ENCODE results near the gene GLIS1. TPM values are rescaled to one million over a fixed set of nuclear protein-coding genes. Genes with fewer than 3 reads are reported as not detected.

GLIS1 gene
- total and polyA plus RNA-seq, 4 donors = 0.50 to 3.8 (median 1.4) TPM

DNA sequence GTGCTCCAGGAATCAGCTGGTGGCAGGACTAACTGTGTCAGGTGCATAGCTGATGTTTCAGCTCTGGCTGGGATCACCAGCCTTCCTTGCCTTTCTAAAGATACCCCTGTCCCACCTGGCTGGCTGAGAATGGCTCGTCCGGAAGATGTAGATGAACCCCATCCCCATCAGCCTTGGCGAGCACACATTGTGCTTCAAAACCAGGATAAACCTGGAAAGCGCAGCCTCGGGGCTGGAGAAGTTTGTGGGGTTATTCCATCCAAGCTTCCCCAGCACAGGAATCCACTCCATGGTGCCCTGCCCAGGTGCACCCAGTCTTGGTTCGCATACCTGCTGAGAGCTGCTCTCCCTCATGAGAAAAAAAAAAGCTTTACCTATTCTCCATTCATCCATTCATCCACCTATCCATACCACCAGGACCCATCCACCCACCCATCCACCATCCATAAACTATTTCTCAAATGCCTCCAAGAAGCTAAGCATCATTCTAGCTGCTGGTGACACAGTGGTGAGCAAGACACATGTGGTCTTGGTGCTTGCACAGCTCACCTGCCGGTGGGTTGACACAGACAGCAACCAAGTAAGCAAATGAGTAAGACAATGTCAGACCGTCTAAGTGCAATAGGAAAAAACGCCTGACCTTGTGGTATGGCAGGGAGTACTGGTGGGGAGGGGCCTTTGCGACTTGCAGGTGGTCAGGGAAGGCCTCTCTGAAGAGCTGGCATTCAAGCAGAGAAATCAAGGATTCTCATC lies 185.8 kb downstream of the GLIS1 start:
- DNase-seq (ENCODE audit: low read depth in 4 of 6, low spot score in 6 of 6) = no peak

DNA sequence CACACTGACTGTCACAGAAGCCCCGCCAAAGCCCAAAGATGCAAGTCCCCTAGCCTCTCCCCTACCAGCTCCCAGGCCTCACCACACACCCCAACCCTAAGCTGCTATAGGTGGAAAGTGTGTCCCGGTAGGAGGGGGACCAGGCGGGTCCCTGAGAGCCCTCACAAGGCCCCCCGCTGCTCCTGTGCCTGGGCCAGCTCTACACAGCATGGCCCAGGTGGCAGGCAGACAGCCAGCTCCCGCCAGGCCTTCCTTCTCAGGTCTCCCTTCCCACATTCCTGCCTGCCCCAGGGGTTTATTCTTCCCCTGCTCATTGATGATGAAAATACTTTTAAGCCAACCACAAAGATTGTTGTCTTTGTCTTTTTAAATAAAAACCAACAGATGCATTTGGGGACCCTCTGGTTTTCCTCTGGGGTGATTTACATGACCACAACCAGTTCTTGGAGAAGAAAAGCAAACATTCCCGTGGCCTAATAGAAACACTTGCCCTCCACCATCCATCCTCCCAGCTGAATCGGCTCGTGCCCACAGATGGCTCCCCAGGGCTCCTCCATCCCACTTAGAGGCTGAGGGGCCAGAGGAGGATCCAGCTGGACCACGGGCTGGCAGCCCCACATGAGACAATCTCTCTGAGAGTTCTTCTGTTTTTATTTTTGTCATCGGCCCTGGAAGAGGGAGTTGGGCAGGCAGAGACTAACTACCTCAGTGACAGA lies 186.7 kb downstream of the GLIS1 start:
- peaks cover 9% of the 10 kb centered on the region for H3K36me3 ChIP-seq (ENCODE audit: control insufficient read depth, insufficient read depth, low read length)
- no peaks in the 10 kb centered on the region for H3K4me1 ChIP-seq (ENCODE audit: control insufficient read depth, insufficient read depth, low read length)
- DNase-seq (ENCODE audit: low read depth in 4 of 6, low spot score in 6 of 6) = no peak
- WGBS (ENCODE audit: insufficient coverage) = 44% methylated on average over 4 of the region's 10 CpGs
- H3K9me3 ChIP-seq (ENCODE audit: control insufficient read depth, insufficient read depth, low read length) = no peaks in the 10 kb centered on the region
- no peak overlapping the region for H3K27ac ChIP-seq (ENCODE audit: low read depth, low read length)
- H3K27me3 ChIP-seq (ENCODE audit: control insufficient read depth, insufficient read depth, low read length) = no peaks in the 10 kb centered on the region
- H3K4me3 ChIP-seq (ENCODE audit: low read depth, low read length) = no peak overlapping the region

More for the DNA sequence above, 185.8 kb downstream of the GLIS1 start:
- H3K27me3 ChIP-seq (ENCODE audit: control insufficient read depth, insufficient read depth, low read length) = no peaks in the 10 kb centered on the region
- peaks cover 3% of the 10 kb centered on the region for H3K4me1 ChIP-seq (ENCODE audit: control insufficient read depth, insufficient read depth, low read length)
- H3K36me3 ChIP-seq (ENCODE audit: control insufficient read depth, insufficient read depth, low read length) = peaks cover 9% of the 10 kb centered on the region
- H3K4me3 ChIP-seq (ENCODE audit: low read depth, low read length) = no peak overlapping the region
- no peak overlapping the region for H3K27ac ChIP-seq (ENCODE audit: low read depth, low read length)
- no peaks in the 10 kb centered on the region for H3K9me3 ChIP-seq (ENCODE audit: control insufficient read depth, insufficient read depth, low read length)
- 87% methylated on average over 5 of the region's 10 CpGs for WGBS (ENCODE audit: insufficient coverage)

DNA sequence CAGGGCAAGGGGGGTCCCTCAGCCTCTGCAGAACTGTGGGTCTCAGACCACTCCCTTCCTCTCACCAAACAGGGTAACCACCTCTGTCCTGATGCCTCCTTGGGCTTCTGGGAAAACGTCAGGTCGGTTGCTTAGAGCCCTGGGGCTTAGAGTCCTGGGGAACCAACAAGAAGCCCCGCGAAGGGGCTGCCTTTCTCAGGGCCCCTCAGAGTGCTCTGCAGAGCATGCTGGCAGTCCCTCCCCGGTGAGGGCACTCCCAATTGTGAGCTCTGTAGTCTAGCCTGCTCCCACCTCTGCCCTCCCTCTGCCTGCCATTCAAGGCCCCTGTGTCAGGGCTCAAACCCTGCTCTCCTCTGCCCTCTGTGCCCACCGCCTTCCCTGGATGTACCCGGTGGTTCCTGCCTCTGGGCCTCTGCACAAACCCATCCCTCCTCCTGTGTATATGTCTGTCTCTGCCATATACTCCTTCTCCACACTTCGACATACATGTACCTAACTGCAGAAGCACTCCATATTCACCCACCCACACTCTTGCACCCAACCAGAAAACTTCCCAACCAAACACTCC lies 187.5 kb downstream of the GLIS1 start:
- no peaks in the 10 kb centered on the region for H3K27me3 ChIP-seq (ENCODE audit: control insufficient read depth, insufficient read depth, low read length)
- H3K4me3 ChIP-seq (ENCODE audit: low read depth, low read length) = no peak overlapping the region
- H3K27ac ChIP-seq (ENCODE audit: low read depth, low read length) = no peak overlapping the region
- DNase-seq (ENCODE audit: low read depth in 4 of 6, low spot score in 6 of 6) = no peak
- peaks cover 5% of the 10 kb centered on the region for H3K36me3 ChIP-seq (ENCODE audit: control insufficient read depth, insufficient read depth, low read length)
- WGBS (ENCODE audit: insufficient coverage) = 79% methylated on average over 8 of the region's 8 CpGs
- no peaks in the 10 kb centered on the region for H3K9me3 ChIP-seq (ENCODE audit: control insufficient read depth, insufficient read depth, low read length)
- H3K4me1 ChIP-seq (ENCODE audit: control insufficient read depth, insufficient read depth, low read length) = peaks cover under 1% of the 10 kb centered on the region

DNA sequence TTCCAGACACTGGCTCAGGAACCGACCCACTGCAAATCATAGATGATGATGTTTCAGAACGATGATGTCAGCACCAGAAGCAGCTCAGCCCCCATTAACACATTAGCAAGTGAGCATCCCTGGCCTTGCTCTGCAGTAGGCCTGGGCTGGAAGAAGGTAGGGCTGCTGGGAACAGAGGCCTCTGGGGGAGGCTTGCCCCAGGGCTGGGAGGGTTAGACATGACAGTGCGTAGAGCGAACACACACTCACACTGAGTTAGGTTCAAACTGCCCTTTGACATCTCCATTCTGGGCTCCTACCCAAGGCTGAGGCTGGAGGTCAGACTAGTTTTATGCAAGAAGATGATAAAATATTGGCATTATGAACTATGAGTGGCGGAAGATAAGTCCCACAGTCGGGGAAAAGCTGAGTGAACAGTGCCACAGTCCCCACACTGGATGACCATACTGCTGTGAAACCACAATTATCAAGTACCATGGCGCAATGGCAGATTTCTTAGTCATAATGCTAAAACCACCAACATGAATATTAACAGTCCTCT lies 188.7 kb downstream of the GLIS1 start:
- no peaks in the 10 kb centered on the region for H3K9me3 ChIP-seq (ENCODE audit: control insufficient read depth, insufficient read depth, low read length)
- H3K36me3 ChIP-seq (ENCODE audit: control insufficient read depth, insufficient read depth, low read length) = no peaks in the 10 kb centered on the region
- WGBS (ENCODE audit: insufficient coverage) = 100% methylated on average over 2 of the region's 7 CpGs
- H3K27me3 ChIP-seq (ENCODE audit: control insufficient read depth, insufficient read depth, low read length) = no peaks in the 10 kb centered on the region
- no peak overlapping the region for H3K4me3 ChIP-seq (ENCODE audit: low read depth, low read length)
- no peak for DNase-seq (ENCODE audit: low read depth in 4 of 6, low spot score in 6 of 6)
- H3K4me1 ChIP-seq (ENCODE audit: control insufficient read depth, insufficient read depth, low read length) = peaks cover 9% of the 10 kb centered on the region
- no peak overlapping the region for H3K27ac ChIP-seq (ENCODE audit: low read depth, low read length)

- no peak for DNase-seq (ENCODE audit: low read depth in 4 of 6, low spot score in 6 of 6)
- no peak overlapping the region for H3K27ac ChIP-seq (ENCODE audit: low read depth, low read length)
- WGBS (ENCODE audit: insufficient coverage) = 100% methylated on average over 2 of the region's 3 CpGs
Measured at GRCh38 chr1:53549781-53550180, 189.2 kb downstream of the GLIS1 start.

GRCh38 chr1:53549287-53549686 lies 189.7 kb downstream of the GLIS1 start:
- Histone ChIP-seq H3K27ac (ENCODE audit: low read depth, low read length) (no peak overlapping the region), H3K27me3 (ENCODE audit: control insufficient read depth, insufficient read depth, low read length) (no peaks in the 10 kb centered on the region), H3K4me1 (ENCODE audit: control insufficient read depth, insufficient read depth, low read length) (peaks cover 12% of the 10 kb centered on the region), H3K36me3 (ENCODE audit: control insufficient read depth, insufficient read depth, low read length) (no peaks in the 10 kb centered on the region), H3K4me3 (ENCODE audit: low read depth, low read length) (no peak overlapping the region), H3K9me3 (ENCODE audit: control insufficient read depth, insufficient read depth, low read length) (no peaks in the 10 kb centered on the region)
- DNase-seq (ENCODE audit: low read depth in 4 of 6, low spot score in 6 of 6) = no peak
- WGBS (ENCODE audit: insufficient coverage) = no CpG with 5 or more reads among the region's 2 CpGs

More at GRCh38 chr1:53549781-53550180, 189.2 kb downstream of the GLIS1 start:
- no peaks in the 10 kb centered on the region for H3K36me3 ChIP-seq (ENCODE audit: control insufficient read depth, insufficient read depth, low read length)
- no peak overlapping the region for H3K4me3 ChIP-seq (ENCODE audit: low read depth, low read length)
- no peaks in the 10 kb centered on the region for H3K27me3 ChIP-seq (ENCODE audit: control insufficient read depth, insufficient read depth, low read length)
- peaks cover 9% of the 10 kb centered on the region for H3K4me1 ChIP-seq (ENCODE audit: control insufficient read depth, insufficient read depth, low read length)
- H3K9me3 ChIP-seq (ENCODE audit: control insufficient read depth, insufficient read depth, low read length) = no peaks in the 10 kb centered on the region

DNA sequence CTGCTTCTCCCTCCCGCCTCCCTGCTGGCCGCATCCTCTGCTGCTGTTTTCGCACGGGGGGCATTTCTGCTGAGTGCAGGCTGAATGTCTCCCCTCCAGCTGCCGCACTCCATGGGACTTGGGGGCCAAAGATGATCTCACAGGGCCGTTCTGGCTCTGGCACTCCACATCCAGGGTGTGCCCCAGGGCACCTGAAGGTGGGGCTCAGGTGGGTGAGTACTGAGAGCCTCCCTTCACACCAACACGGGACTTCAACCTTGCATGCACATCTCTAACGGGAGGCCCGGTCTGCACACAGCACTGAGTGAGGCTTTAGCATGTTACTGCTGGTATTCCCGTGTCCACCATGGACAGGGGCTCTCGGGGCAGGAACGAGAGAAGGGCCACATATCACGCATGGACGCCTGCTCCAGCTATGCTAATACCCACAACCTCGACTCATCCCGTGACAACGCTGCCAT lies 190.9 kb downstream of the GLIS1 start:
- 88% methylated on average over 9 of the region's 17 CpGs for WGBS (ENCODE audit: insufficient coverage)
- Histone ChIP-seq H3K4me1 (ENCODE audit: control insufficient read depth, insufficient read depth, low read length) (peaks cover 25% of the 10 kb centered on the region), H3K27ac (ENCODE audit: low read depth, low read length) (no peak overlapping the region), H3K36me3 (ENCODE audit: control insufficient read depth, insufficient read depth, low read length) (no peaks in the 10 kb centered on the region), H3K27me3 (ENCODE audit: control insufficient read depth, insufficient read depth, low read length) (no peaks in the 10 kb centered on the region), H3K9me3 (ENCODE audit: control insufficient read depth, insufficient read depth, low read length) (no peaks in the 10 kb centered on the region), H3K4me3 (ENCODE audit: low read depth, low read length) (no peak overlapping the region)
- DNase-seq (ENCODE audit: low read depth in 4 of 6, low spot score in 6 of 6) = no peak

DNA sequence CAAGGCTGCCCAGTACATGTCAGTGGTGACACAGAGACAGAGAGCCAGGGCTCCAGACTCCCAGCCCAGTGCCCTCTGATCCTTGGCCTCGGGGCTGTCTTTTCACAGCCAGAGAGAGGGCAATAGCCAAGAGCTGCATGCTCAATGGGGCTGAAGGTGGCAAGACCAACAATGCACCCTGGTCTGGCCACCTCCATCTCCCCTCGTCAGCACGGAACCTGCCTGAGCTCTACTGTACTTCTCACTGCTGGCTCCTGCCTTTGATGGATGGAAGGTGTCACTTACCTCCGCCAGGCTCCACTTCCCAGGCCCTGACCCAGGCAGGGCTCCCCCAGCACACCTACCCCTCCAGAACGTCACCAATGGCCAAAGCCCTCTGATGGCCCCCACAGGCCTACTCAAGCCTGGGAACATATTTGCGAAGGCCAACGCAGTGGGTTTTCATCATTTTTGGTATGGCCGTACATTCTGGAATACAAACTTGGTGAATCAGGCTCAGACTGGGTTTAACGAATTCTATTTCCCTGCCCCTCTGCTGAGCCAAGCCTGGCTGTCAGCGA lies 191.7 kb downstream of the GLIS1 start:
- no peak for DNase-seq (ENCODE audit: low read depth in 4 of 6, low spot score in 6 of 6)
- 75% methylated on average over 9 of the region's 10 CpGs for WGBS (ENCODE audit: insufficient coverage)
- peaks cover 32% of the 10 kb centered on the region for H3K4me1 ChIP-seq (ENCODE audit: control insufficient read depth, insufficient read depth, low read length)
- H3K4me3 ChIP-seq (ENCODE audit: low read depth, low read length) = no peak overlapping the region
- H3K27me3 ChIP-seq (ENCODE audit: control insufficient read depth, insufficient read depth, low read length) = no peaks in the 10 kb centered on the region
- H3K36me3 ChIP-seq (ENCODE audit: control insufficient read depth, insufficient read depth, low read length) = no peaks in the 10 kb centered on the region
- H3K27ac ChIP-seq (ENCODE audit: low read depth, low read length) = no peak overlapping the region
- no peaks in the 10 kb centered on the region for H3K9me3 ChIP-seq (ENCODE audit: control insufficient read depth, insufficient read depth, low read length)

DNA sequence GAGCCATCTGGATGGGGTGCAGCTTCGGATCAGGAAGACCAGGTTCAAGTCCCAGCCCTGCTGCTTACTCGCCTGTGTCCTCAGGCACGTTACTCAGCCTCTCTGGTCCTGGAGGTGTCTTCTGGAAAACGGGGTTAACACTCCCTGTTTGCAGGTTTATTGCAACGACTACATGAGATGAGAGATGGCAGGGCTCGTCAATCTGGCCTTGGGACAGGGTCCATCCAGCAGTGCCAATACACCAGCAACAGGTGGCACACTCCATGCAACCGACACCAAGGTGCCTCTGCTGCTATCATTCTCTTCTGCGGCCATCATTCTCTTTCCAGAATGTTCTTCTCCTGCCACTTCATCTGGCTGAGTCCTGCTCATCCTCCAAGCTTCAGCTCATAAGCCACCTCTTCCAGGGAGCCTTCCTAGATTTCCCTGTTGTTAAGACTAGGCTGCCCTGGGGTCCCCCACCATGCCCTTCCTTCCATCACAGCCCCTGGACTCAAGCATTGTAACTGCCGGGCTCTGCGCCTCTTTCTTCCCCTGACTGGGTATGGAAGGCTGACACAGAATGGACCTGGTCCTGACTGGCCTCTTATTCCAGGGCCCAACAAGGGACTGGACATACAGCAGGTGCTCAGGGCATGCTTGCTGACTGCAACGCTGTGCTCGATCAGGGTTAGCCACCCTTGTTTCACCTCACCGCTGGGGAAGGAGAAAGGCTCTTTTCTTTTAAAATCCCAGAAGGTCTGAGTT lies 192.4 kb downstream of the GLIS1 start:
- Histone ChIP-seq H3K27me3 (ENCODE audit: control insufficient read depth, insufficient read depth, low read length) (no peaks in the 10 kb centered on the region), H3K36me3 (ENCODE audit: control insufficient read depth, insufficient read depth, low read length) (no peaks in the 10 kb centered on the region), H3K4me3 (ENCODE audit: low read depth, low read length) (no peak overlapping the region), H3K4me1 (ENCODE audit: control insufficient read depth, insufficient read depth, low read length) (peaks cover 39% of the 10 kb centered on the region), H3K9me3 (ENCODE audit: control insufficient read depth, insufficient read depth, low read length) (no peaks in the 10 kb centered on the region), H3K27ac (ENCODE audit: low read depth, low read length) (no peak overlapping the region)
- DNase-seq (ENCODE audit: low read depth in 4 of 6, low spot score in 6 of 6) = no peak
- 85% methylated on average over 13 of the region's 13 CpGs for WGBS (ENCODE audit: insufficient coverage)
